CD4-positive, alpha-beta memory T cell (primary cell): ENCODE results near the gene ERG. TPM values are rescaled to one million over a fixed set of nuclear protein-coding genes. Genes with fewer than 3 reads are reported as not detected.

Experiments used
- CTCF ChIA-PET: fragments of 350-600 bp; sonication (Branson Sonifier 250); formaldehyde crosslinking; loops from one replicate; lab custom pipeline; 2021; ENCODE audit warnings: inconsistent platforms; ENCODE audit not compliant: partially characterized antibody; lab: Charles Lee
- POLR2A ChIA-PET: fragments of 350-600 bp; sonication (Branson Sonifier 250); formaldehyde crosslinking; loops from one replicate; lab custom pipeline; 2021; ENCODE audit not compliant: partially characterized antibody; lab: Charles Lee
- DNase-seq, 5 donors: peaks; one replicate each; pipeline versions ENCODE4 v3.0.0 to v3.0.0-alpha.2; 2020 to 2022; ENCODE audit warnings: mixed read lengths in 1 of 5
- H3K27ac ChIP-seq: one replicate; pipeline ENCODE4 v1.7.0; 2013; ENCODE audit warnings: low read depth, low read length
- H3K27me3 ChIP-seq: 2 replicates; pipeline ENCODE4 v1.7.0; 2013; ENCODE audit warnings: mild to moderate bottlenecking, low read length, moderate library complexity; ENCODE audit not compliant: insufficient read depth
- H3K36me3 ChIP-seq: 2 replicates; pipeline ENCODE4 v1.7.0; 2013; ENCODE audit warnings: mild to moderate bottlenecking, low read length, moderate library complexity; ENCODE audit not compliant: insufficient read depth
- H3K4me1 ChIP-seq: 2 replicates; pipeline ENCODE4 v1.7.0; 2013; ENCODE audit warnings: mild to moderate bottlenecking, low read length, moderate library complexity; ENCODE audit not compliant: insufficient read depth
- H3K4me3 ChIP-seq, 2 donors: one replicate each; pipeline ENCODE4 v1.7.0; 2013; ENCODE audit warnings: low read length in 2 of 2, mild to moderate bottlenecking in 1 of 2
- H3K9me3 ChIP-seq, 2 donors: one replicate each; pipeline ENCODE4 v1.7.0; 2013; ENCODE audit warnings: low read length in 2 of 2, control low read depth in 1 of 2; ENCODE audit not compliant: control insufficient read depth in 1 of 2
- H3K27ac Mint-ChIP-seq, 7 donors: one replicate each; pipeline ENCODE4 v1.8.0; 2020 to 2021; ENCODE audit warnings: mixed read lengths in 7 of 7, mild to moderate bottlenecking in 6 of 7, inconsistent platforms in 3 of 7, moderate library complexity in 3 of 7
- H3K27me3 Mint-ChIP-seq, 2 donors: one replicate each; pipeline ENCODE4 v1.8.0; 2020 to 2021; ENCODE audit warnings: mixed read lengths in 2 of 2
- H3K36me3 Mint-ChIP-seq, 2 donors: one replicate each; pipeline ENCODE4 v1.8.0; 2020 to 2021; ENCODE audit warnings: mixed read lengths in 2 of 2, inconsistent platforms in 1 of 2, mild to moderate bottlenecking in 1 of 2
- H3K4me1 Mint-ChIP-seq, 4 donors: one replicate each; pipeline ENCODE4 v1.8.0; 2020 to 2021; ENCODE audit warnings: mixed read lengths in 4 of 4, mild to moderate bottlenecking in 1 of 4
- H3K4me3 Mint-ChIP-seq, 8 donors: one replicate each; pipeline ENCODE4 v1.8.0; 2020 to 2021; ENCODE audit warnings: mixed read lengths in 8 of 8, mild to moderate bottlenecking in 7 of 8, moderate library complexity in 6 of 8, inconsistent platforms in 3 of 8
- H3K9me3 Mint-ChIP-seq, 8 donors: one replicate each; pipeline ENCODE4 v1.8.0; 2020 to 2021; ENCODE audit warnings: mixed read lengths in 8 of 8, mild to moderate bottlenecking in 5 of 8, inconsistent platforms in 3 of 8, moderate library complexity in 1 of 8
- intact Hi-C: fragments of 100-400 bp; cut with micrococcal nuclease; formaldehyde crosslinking; loops from one replicate; pipeline ENCODE4 v1.15.1; 2023
- polyA plus RNA-seq, 2 donors: library from polyadenylated mRNA; unstranded; fragments of 300-500 nt; fragmentation: Illumina TruSeq; gene quantifications; one replicate each; pipeline ENCODE4 v1.2.3, GENCODE V29; 2021
- total RNA-seq, 2 experiments: library from RNA; stranded (reverse); gene quantifications; one replicate each; pipeline ENCODE4 v1.2.3, GENCODE V29; 2021

ERG gene
- total and polyA plus RNA-seq, 4 experiments from 2014 or later: not detected

- H3K4me3 Mint-ChIP-seq: no peak overlapping the region
These were observed 6.7 kb downstream of the ERG start for GRCh38 chr21:38491536-38491935.

GRCh38 chr21:38490411-38491020 lies 7.8 kb downstream of the ERG start:
- no peak for DNase-seq
- H3K4me3 Mint-ChIP-seq: no peak overlapping the region
- Histone ChIP-seq H3K4me1 (no peaks in the 10 kb centered on the region), H3K27ac (no peak overlapping the region), H3K4me3 (no peak overlapping the region), H3K36me3 (no peaks in the 10 kb centered on the region), H3K9me3 (no peaks in the 10 kb centered on the region), H3K27me3 (no peaks in the 10 kb centered on the region)
- peaks cover 0 to 2% (median 0%) of the 10 kb centered on the region in 8 donors for H3K9me3 Mint-ChIP-seq
- H3K27ac Mint-ChIP-seq: no peak overlapping the region
- no peaks in the 10 kb centered on the region for H3K36me3 Mint-ChIP-seq
- no peaks in the 10 kb centered on the region for H3K4me1 Mint-ChIP-seq
- H3K27me3 Mint-ChIP-seq: peaks cover 9 to 16% of the 10 kb centered on the region in 2 donors
- ChIA-PET POLR2A (no interaction called here), CTCF (no interaction called here)
- intact Hi-C loops: no loop called here

More at GRCh38 chr21:38491536-38491935, 6.7 kb downstream of the ERG start:
- Mint-ChIP-seq H3K27ac (no peak overlapping the region), H3K4me1 (no peaks in the 10 kb centered on the region), H3K9me3 (peaks cover 0 to 2% (median 0%) of the 10 kb centered on the region in 8 donors), H3K27me3 (peaks cover 14 to 16% of the 10 kb centered on the region in 2 donors), H3K36me3 (no peaks in the 10 kb centered on the region)
- no peaks in the 10 kb centered on the region for H3K36me3 ChIP-seq
- intact Hi-C loops: no loop called here
- no peaks in the 10 kb centered on the region for H3K27me3 ChIP-seq
- no peaks in the 10 kb centered on the region for H3K4me1 ChIP-seq
- DNase-seq: no peak
- H3K4me3 ChIP-seq: no peak overlapping the region
- no peak overlapping the region for H3K27ac ChIP-seq
- ChIA-PET CTCF (no interaction called here), POLR2A (no interaction called here)
- no peaks in the 10 kb centered on the region for H3K9me3 ChIP-seq

GRCh38 chr21:38489729-38490128 lies 8.5 kb downstream of the ERG start:
- no peak overlapping the region for H3K4me3 Mint-ChIP-seq
- no peaks in the 10 kb centered on the region for H3K36me3 Mint-ChIP-seq
- H3K27ac ChIP-seq: no peak overlapping the region
- POLR2A ChIA-PET: no interaction called here
- peaks cover 0 to 2% (median 0%) of the 10 kb centered on the region in 8 donors for H3K9me3 Mint-ChIP-seq
- intact Hi-C loops: no loop called here
- H3K27me3 ChIP-seq: no peaks in the 10 kb centered on the region
- H3K4me1 ChIP-seq: no peaks in the 10 kb centered on the region
- CTCF ChIA-PET: no interaction called here
- no peaks in the 10 kb centered on the region for H3K4me1 Mint-ChIP-seq
- no peak for DNase-seq
- H3K9me3 ChIP-seq: no peaks in the 10 kb centered on the region
- H3K27ac Mint-ChIP-seq: no peak overlapping the region
- H3K27me3 Mint-ChIP-seq: peaks cover 7 to 14% of the 10 kb centered on the region in 2 donors
- no peaks in the 10 kb centered on the region for H3K36me3 ChIP-seq
- H3K4me3 ChIP-seq: no peak overlapping the region

- H3K4me3 ChIP-seq: no peak overlapping the region
- Mint-ChIP-seq H3K27me3 (peaks cover 7 to 14% of the 10 kb centered on the region in 2 donors), H3K9me3 (peaks cover 0 to 2% (median 0%) of the 10 kb centered on the region in 8 donors), H3K27ac (no peak overlapping the region), H3K4me1 (no peaks in the 10 kb centered on the region), H3K4me3 (no peak overlapping the region), H3K36me3 (no peaks in the 10 kb centered on the region)
- no peaks in the 10 kb centered on the region for H3K4me1 ChIP-seq
- intact Hi-C loops: no loop called here
- no peaks in the 10 kb centered on the region for H3K9me3 ChIP-seq
- H3K27me3 ChIP-seq: no peaks in the 10 kb centered on the region
- H3K27ac ChIP-seq: no peak overlapping the region
- no peak for DNase-seq
- ChIA-PET CTCF (no interaction called here), POLR2A (no interaction called here)
- no peaks in the 10 kb centered on the region for H3K36me3 ChIP-seq
These were observed 9.0 kb downstream of the ERG start for GRCh38 chr21:38489271-38489652.

- Mint-ChIP-seq H3K36me3 (no peaks in the 10 kb centered on the region), H3K27ac (no peak overlapping the region), H3K4me1 (no peaks in the 10 kb centered on the region), H3K9me3 (peaks cover 0 to 2% (median 0%) of the 10 kb centered on the region in 8 donors), H3K27me3 (peaks cover 7 to 15% of the 10 kb centered on the region in 2 donors), H3K4me3 (no peak overlapping the region)
- no peaks in the 10 kb centered on the region for H3K27me3 ChIP-seq
- ChIA-PET POLR2A (no interaction called here), CTCF (no interaction called here)
- intact Hi-C loops: no loop called here
- no peaks in the 10 kb centered on the region for H3K36me3 ChIP-seq
- H3K4me1 ChIP-seq: no peaks in the 10 kb centered on the region
- H3K4me3 ChIP-seq: no peak overlapping the region
- no peak for DNase-seq
- no peaks in the 10 kb centered on the region for H3K9me3 ChIP-seq
- H3K27ac ChIP-seq: no peak overlapping the region
These were observed 9.5 kb downstream of the ERG start for GRCh38 chr21:38488640-38489270.

GRCh38 chr21:38487901-38488639 lies 10.2 kb downstream of the ERG start:
- no peaks in the 10 kb centered on the region for H3K36me3 ChIP-seq

GRCh38 chr21:38486706-38487105 lies 11.6 kb downstream of the ERG start:
- ChIA-PET CTCF (no interaction called here), POLR2A (no interaction called here)
- Mint-ChIP-seq H3K27ac (no peak overlapping the region), H3K27me3 (peaks cover 6 to 10% of the 10 kb centered on the region in 2 donors), H3K36me3 (no peaks in the 10 kb centered on the region), H3K4me1 (no peaks in the 10 kb centered on the region), H3K9me3 (peaks cover 0 to 2% (median 0%) of the 10 kb centered on the region in 8 donors), H3K4me3 (no peak overlapping the region)
- no peaks in the 10 kb centered on the region for H3K36me3 ChIP-seq
- no peak for DNase-seq
- H3K27me3 ChIP-seq: no peaks in the 10 kb centered on the region
- no peaks in the 10 kb centered on the region for H3K9me3 ChIP-seq
- H3K4me3 ChIP-seq: no peak overlapping the region
- no peaks in the 10 kb centered on the region for H3K4me1 ChIP-seq
- intact Hi-C loops: no loop called here
- no peak overlapping the region for H3K27ac ChIP-seq

More at GRCh38 chr21:38487901-38488639, 10.2 kb downstream of the ERG start:
- intact Hi-C loops: no loop called here
- POLR2A ChIA-PET: no interaction called here
- DNase-seq: no peak
- Mint-ChIP-seq H3K4me3 (no peak overlapping the region), H3K9me3 (peaks cover 0 to 2% (median 0%) of the 10 kb centered on the region in 8 donors), H3K36me3 (no peaks in the 10 kb centered on the region), H3K4me1 (no peaks in the 10 kb centered on the region), H3K27ac (no peak overlapping the region), H3K27me3 (peaks cover 7 to 13% of the 10 kb centered on the region in 2 donors)
- Histone ChIP-seq H3K27me3 (no peaks in the 10 kb centered on the region), H3K4me1 (no peaks in the 10 kb centered on the region), H3K27ac (no peak overlapping the region), H3K9me3 (no peaks in the 10 kb centered on the region), H3K4me3 (no peak overlapping the region)
- CTCF ChIA-PET: no interaction called here
